GM21723 (cell line): ENCODE measurements around the gene ATP2C1.
"Not testable (repeated sequence)": the region's sequence is repeated elsewhere in the genome, so short reads cannot be mapped to it uniquely, and the experiment has no call there.

Experiments
- ATAC-seq: cut with Tn5 transposase; IDR thresholded peaks from one replicate; pipeline ENCODE4 v1.9.1; 2021; ENCODE audit warnings: mild to moderate bottlenecking, moderate library complexity; ENCODE audit not compliant: unreplicated experiment

Gene ATP2C1

DNA sequence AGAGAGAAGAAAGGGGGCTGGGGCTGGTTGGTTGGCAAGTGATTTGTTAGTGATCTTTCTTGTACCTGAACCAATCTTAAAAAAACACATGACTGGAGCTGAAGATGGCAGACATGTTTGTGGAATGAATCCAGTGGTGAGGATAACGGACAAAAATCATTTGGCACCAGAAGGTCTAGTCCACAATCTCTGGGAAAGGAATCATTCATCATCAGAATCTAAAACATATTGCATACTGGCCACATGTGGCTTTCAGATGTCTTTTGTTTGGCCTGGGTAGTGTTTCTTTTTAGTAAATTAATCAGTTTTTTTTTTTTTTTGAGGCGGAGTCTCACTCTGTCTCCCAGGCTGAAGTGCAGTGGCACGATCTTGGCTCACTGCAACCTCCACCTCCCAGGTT, 137.8 kb downstream of the ATP2C1 start:
- ATAC-seq, result no peak

DNA sequence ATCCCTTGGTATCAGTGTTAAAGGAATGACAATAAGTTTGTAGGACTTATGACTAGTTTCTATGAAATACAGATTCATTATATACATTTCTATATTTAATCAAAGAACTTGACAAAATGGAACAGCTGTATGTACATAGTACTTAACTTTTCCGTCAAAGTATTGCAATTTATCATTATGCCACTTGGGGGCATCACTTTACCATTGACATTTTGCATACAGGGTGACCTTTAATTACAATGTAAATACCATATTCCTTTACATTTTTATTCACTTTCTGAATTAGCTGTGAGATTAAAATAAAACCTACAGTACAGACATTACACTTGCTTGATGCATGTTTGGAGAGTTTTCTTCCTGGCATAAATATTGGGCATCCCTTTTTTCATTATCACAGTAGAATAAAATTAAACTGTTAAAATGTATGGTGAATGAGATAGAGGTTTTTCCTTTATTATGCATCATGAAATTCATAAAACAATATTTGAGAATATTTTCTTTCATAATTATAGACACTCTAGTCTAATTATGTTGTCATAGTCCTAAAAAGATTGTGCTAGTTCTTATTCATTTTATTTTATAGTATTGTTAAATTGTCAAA, 139.7 kb downstream of the ATP2C1 start:
- no peak for ATAC-seq

DNA sequence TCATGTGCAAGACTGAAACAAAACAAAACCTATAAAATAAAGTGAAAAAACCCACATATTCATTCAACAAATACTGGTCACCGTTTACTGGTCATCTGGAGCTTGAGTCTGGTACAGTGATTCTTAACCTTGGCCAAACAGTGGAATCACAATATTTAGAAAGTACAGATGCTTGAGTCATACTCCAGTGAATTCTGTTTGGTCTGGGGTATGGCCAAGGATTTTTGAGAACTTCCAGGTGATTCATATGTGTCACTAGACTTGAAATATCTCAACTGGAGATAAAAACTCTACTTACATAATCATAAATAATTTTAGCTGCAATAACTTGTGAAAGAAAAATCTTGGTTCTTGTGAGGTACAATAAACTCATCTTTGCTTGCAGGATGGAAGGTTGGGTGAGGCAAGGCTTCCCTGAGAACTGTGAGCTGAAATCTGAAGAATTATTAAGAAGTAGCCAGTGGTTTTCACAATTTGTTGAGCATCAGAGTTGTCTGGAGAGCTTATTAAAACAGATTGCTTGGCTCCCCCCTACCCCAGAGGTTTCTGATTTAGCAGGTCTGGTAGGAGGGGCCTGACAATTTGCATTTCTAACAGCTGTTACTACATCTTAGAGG, 142.4 kb downstream of the ATP2C1 start:
- no peak for ATAC-seq

DNA sequence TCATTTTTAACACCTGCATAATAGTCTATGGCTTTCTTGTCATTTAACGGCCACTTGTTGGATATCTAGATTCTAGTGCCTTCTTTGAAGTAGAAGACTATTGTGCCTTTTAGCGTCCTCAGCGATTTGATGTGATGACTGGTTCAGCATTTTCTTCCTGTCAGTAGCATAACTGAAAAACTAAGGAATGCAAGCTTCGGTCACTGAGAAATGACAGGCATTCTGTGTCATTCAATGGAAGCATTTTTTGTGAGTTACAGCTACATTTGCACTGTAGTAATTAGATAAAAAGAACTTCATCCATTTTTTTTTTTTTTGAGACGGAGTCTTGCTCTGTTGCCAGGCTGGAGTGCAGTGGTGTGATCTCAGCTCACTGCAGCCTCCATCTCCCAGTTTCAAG, 143.1 kb downstream of the ATP2C1 start:
- no peak for ATAC-seq

DNA sequence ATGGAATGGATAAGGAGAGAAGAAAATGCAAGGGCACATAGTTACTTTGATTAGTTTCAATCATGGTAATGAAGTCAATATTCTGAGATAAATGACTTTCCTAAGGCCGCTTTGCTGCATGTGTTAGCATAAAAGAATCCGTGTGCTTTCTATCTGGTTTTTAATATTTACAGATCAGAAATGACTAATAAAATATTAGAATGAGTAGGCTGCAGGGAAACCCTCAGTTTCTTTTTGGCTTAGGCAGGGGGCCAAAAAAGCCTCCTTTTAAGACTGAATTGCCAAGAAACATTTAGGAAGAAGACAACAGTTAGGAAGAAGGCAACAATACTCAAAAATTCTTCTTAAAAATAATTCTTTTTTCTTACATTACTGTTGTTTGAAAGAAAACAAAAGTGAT, 144.4 kb downstream of the ATP2C1 start:
- no peak for ATAC-seq

DNA sequence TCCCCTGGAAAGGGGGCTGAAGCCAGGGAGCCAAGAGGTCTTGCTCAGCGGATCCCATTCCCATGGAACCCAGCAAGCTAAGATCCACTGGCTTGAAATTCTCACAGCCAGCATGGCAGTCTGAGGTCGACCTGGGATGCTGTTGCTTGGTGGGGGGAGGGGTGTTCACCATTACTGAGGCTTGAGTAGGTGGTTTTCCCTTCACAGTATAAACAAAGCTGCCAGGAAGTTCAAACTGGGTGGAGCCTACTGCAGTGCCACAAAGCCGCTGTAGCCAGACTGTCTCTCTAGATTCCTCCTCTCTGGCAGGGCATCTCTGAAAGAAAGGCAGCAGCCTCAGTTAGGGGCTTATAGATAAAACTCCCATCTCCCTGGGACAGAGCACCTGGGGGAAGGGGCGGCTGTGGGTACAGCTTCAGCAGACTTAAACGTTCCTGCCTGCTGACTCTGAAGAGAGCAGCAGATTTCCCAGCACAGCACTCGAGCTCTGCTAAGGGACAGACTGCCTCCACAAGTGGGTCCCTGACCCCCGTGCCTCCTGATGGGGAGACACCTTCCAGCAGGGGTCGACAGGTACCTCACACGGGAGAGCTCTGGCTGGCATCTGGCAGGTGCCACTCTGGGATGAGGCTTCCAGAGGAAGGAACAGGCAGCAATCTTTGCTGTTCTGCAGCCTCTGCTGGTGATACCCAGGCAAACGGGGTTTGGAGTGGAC, 148.5 kb downstream of the ATP2C1 start:
- ATAC-seq, result not testable (repeated sequence)

DNA sequence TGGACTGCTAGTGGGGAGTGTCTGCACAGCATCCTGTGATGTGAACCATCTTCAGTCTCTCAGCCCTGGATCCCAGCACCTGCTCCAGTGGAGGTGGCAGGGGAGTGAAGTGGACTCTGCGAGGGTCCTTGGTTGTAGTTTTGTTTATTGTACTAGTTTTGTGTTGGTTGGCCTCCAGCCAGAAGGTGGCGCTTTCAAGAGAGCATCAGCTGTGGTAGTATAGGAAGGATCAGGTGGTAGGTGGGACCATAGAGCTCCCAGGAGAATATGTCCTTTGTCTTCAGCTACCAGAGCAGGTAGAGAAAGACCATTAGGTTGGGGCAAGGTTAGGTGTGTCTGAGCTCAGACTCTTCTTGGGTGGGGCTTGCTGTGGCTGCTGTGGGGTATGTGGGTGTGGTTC, 153.7 kb downstream of the ATP2C1 start:
- ATAC-seq, result no peak

DNA sequence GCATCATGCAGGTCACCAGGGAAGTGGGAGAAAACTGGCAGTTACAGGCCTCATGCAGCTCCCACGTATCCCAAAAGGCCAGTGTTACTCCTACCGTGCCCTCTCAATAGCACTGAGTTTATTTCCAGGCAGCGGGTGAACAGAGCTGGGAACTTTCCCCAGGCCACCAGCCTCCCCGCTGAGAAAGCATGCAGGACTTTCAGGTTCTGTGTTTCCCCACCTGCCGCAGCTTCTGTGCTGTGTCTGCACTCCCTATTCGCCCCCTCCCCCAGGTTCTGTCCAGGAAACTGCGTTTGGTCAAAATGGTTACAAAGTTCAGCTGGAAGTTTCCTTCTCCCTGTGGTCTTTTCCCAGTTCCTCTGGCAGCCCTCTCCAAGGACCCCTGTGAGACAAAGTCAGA, 154.1 kb downstream of the ATP2C1 start:
- no peak for ATAC-seq

DNA sequence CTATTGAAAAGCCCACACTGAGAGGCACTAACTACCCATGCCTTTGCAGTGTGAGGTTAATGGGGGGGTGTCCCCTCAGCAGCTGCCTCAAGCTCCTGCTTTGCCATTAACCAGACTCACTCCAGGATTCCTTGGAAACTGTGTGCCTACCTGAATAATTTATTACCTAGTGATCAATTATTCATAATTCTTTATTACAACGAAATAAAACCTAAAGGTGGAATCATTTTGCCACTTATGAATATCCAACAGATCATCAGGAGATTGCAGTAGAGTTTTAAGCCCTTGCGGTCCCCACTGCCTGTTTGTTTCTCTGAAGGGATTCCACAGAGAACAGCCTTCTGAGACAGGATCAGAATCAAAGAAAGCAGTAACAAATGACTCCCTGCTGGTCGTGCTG, 156.1 kb downstream of the ATP2C1 start:
- no peak for ATAC-seq

DNA sequence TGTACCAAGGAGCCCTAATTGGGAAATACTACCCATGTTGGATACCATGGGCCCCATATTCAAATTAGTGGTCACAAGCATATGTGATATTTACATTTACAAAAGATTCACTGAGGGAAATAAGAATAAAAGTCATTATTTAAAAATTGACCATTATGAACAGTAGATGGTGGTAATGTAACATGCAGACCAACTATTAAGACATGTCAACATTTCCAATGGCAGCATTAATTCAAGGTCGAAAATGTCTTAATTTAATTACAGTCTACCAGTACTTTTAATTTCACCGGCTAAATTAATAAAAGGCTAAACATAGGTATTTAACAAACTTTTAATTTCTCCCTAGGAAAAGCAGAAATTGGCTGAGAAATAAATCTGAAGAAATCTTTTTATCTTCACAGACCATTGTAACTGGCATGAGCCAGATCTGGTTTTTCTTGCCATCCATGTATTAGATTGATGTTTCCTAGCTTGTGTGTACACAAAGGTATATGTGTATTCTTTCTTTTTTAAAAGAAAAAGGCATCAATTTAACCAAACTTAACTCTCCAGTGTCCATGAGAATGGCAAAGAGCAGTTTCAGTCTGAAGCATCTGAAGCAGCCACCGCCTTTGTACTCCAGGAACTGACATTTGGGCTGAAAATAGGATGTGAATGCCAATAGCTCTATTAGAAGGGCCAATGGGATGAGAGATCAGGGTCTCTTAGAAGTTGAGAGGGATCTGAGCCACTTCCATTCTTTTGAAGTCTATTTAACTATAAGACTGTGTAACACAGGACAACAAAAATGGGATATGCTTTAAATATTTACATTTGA, 159.4 kb downstream of the ATP2C1 start:
- no peak for ATAC-seq
